NCI-H1092 treated with DMSO at 0.1 percent for 48 hours (cell line): ENCODE results near the gene EIF2S3.
"Not testable (repeated sequence)": the region's sequence is repeated elsewhere in the genome, so short reads cannot be mapped to it uniquely, and the experiment has no call there.

Experiments
- DNase-seq: peaks from one replicate; lab custom pipeline; 2025; lab: John Stamatoyannopoulos, UW

The EIF2S3 gene

DNA sequence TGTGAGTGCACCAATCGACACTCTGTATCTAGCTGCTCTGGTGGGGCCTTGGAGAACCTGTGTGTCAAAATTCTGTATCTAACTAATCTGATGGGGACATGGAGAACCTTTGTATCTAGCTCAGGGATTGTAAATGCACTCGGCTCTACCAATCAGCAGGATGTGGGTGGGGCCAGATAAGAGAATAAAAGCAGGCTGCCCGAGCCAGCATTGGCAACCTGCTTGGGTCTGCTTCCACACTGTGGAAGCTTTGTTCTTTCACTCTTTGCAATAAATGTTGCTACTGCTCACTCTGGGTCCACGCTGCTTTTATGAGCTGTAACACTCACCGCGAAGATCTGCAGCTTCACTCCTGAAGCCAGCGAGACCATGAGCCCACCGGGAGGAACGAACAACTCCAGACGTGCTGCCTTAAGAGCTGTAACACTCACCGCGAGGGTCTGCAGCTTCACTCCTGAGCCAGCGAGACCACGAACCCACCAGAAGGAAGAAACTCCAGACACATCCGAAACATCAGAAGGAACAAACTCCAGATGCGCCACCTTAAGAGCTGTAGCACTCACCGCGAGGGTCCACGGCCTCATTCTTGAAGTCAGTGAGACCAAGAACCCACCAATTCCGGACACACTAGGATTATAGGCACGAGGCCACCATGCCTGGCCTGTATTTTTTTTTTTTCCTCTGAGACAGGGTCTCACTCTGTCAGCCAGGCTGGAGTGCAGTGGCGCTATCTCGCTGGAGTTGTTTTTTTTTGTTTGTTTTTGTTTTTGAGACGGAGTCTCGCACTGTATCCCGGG lies 4.0 kb upstream of the EIF2S3 start:
- DNase-seq = not testable (repeated sequence)

DNA sequence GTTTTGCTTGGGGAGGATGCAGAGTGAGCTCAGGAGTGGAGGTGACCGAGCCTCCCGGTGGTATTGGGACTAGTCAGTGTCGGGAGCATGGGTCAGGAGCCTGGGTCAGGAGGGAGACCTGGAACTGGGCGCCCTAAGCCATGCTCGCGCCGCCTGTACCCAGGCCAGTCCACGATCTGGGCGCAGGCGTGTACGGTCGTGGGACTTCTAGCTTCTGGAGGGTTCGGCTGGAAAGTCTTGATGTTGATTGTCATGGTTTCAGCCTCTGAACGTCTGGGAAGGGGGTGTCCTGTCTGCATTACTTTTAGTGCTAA lies 244 bp downstream of the EIF2S3 start:
- no peak for DNase-seq

DNA sequence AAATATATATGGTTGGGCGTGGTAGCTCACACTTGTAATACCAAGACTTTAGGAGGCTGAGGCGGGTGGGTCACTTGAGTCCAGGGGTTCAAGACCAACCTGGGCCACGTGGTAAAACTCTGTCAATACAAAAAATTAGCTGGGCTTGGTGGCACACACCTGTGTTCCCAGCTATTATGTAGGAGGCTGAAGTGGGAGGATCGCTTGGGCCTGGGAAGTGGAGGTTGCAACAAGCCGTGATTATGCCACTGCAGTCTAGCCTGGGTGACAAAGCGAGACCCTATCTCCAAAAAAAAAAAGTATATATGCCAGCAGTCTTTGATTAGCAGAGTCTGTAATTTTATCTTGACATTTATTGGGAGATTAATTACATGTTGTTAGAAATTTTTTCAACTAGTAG lies 8.7 kb downstream of the EIF2S3 start:
- DNase-seq = no peak

DNA sequence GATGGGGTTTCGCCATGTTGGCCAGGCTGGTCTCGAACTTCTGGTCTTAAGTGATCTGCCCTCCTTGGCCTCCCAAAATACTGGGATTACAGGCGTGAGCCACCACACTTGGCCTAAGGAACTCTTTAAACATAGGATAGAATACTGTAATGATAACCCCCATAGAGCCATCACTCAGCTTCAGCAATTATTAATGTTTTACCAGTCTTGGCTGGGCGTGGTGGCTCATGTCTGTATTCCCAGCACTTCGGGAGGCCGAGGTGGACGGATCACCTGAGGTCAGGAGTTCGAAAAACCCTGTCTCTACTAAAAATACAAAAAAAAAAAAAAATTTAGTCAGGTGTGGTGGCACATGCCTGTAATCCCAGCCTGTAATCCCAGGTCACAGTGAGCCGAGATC lies 15.1 kb downstream of the EIF2S3 start:
- DNase-seq = no peak

DNA sequence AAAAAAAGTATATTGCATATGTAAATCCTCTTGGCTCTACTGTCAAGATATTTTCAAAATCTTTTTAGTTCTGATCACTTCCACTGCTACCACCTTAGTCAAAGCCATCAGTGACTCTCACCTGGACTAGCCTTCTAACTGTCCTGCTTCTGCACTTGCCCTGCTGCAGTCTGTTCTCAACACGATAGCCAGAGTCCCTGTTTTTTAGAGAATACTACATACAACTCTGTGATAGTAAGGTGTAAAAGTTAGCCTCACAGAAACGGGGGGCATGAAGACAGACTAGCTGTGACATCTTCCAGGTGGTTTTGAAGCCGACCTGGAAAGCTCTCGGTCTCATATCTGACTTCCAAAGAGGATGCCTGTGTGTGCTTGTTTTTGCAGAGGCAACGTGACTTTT lies 24.7 kb downstream of the EIF2S3 start:
- DNase-seq = no peak

DNA sequence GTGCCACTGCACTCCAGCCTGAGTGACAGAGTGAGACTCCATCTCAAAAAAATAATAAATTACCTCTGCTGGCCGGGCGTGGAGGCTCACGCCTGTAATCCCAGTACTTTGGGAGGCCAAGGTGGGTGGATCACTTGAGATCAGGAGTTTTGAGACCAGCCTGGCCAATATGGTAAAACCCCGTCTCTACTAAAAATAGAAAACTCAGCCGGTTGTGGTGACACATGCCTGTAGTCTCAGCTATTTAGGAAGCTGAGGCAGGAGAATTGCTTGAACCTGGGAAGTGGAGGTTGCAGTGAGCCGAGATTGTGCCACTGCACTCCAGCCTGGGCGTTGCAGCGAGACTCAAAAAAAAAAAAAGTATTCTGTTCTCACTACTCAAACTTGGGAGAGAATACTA lies 25.5 kb downstream of the EIF2S3 start:
- DNase-seq = not testable (repeated sequence)

DNA sequence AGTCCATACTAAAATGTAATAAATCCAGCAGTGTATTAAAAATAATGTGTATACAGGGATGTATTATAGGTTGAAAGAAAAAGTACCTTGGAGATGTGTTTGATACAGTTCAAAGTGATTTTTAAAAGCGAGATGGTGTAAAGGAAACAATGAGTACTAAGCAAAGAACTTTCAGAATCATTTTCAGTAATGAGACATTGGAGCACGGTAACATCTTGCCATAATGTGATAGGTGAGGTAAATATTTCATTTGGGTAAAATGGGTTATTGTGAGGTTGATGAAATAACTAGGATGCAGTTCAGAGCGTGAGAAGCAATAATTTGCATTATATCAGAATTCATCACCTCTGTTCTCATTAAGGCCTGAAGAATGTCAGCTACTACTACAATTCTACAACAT lies 25.9 kb downstream of the EIF2S3 start:
- no peak for DNase-seq

DNA sequence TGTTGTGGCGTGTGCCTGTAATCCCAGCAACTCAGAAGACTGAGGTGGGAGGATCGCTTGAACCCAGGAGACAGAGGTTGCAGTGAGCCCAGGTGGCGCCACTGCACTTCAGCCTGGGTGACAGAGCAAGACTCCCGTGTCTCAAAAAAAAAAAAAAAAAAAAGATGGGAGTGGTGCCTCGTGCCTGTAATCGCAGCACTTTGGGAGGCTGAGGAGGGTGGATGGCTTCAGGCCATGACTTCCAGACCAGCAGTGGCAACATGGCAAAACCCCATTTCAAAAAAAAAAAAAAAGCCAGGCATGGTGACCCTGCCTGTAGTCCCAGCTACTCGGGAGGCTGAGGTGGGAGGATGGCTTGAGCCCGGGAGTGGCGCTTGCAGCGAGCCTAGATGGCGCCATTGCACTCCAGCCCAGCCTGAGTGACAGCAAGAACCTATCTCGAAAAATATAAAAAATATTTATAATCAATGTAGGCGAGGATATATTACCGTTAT lies 27.0 kb downstream of the EIF2S3 start:
- peak; percentile 60 for DNase-seq

DNA sequence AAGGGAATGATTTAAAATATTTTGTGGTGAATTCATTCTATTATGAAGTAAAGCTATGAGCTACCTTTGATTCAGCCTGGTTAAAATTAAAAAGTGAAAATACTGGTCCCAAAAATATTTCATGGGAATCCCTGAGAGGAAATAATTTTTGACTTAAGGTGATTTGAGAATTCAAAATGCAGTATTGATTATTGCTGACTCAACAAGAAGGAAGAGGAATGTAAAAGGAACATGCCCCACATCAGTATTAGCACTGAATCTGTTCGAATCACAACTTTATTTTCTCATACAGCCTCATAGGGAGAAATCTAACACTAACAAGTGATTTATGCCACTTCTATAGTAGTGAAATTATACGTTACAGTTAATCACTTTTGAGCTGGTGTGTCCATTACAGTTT lies 27.7 kb downstream of the EIF2S3 start:
- DNase-seq = no peak

DNA sequence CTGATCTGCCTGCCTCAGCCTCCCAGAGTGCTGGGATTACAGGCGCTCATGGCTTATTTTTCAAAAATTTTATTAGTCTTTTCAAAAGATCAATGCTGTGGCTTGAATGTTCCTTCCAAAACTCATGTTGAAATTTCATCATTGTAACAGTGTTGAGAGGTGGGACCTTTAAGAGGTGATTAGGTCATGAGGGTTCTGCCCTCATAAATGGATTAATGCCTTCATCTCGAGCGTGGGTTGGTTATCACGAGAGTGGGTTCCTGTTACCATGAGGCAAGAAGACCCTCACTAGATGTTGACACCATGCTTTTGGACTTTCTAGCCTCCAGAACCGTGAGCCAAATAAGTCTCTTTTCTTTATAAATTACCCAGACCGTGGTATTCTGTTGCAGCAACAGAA lies 30.3 kb downstream of the EIF2S3 start:
- DNase-seq = no peak

DNA sequence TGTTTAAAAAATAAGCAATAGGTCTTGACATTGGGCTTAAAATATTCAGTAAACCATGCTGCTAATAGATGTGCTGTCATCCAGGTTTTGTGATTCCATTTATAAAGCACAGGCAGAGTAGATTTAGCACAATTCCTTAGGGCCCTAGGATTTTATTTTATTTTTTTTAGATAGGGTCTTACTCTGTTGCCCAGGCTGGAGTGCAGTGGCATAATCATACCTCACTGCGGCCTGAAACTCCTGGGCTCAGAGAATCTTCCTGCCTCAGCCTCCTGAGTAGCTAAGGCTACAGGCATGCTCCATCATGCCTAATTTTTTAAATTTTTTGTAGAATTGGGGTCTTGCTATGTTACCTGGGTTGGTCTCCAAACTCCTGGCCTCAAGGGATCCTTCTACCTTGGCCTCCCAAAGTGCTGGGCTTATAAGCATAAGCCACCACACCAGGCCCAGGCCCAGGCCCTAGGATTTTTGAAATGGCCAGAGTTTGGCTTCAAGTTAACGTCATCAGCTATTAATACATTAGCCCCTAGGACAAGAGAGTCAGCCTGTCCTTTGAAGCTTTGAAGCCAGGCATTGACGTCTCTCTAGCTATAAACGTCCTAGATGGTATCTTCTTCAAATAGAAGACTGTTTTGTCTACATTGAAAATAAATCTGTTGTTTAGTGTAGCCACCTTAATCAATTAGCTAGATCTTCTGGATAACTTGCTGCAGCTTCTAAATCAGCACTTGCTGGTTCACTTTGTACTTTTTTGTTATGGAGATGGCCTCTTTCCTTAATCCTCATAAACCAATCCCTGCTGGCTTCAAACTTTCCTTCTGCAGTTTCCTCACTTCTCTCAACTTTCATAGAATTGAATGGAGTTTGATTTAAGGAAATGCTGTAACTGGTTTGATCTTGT lies 35.8 kb downstream of the EIF2S3 start:
- no peak for DNase-seq

DNA sequence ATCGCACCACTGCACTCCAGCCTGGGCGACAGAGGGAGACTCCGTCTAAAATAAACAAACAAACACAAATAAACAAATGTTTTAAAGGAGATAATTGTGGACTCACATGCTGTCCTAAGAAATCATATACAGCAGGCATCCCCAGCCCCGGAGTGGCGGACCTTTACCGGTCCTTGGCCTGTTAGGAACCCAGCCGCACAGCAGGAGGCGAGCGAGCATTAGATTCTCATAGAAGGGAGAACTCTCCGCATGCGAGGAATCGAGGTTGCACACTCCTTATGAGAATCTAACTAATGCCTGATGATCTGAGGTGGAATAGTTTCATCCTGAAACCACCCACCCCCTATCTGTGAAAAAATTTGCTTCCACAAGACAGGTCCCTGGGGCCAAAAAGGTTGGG lies 39.0 kb downstream of the EIF2S3 start:
- no peak for DNase-seq

DNA sequence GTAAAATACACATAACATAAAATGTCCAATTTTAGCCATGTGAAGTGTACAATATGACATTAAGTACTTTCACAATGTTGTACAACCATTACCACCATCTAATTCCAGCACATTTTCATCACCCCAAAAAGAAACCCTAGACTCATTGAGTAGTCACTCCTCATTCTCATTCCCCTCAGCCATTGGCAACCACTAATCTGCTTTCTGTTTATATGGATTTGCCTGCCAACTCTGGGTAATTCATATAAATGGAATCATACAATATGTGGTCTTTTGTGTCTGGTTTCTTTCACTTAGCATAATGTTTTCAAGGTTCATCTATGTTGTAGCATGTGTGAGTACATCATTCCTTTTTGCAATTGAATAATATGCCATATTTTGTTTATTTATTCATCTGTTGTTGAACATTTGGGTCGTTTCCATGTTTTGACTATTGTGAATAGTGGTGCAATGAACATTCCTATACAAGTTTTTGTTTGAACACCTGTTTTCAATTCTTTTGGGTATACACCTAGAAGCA lies 43.0 kb downstream of the EIF2S3 start:
- no peak for DNase-seq

DNA sequence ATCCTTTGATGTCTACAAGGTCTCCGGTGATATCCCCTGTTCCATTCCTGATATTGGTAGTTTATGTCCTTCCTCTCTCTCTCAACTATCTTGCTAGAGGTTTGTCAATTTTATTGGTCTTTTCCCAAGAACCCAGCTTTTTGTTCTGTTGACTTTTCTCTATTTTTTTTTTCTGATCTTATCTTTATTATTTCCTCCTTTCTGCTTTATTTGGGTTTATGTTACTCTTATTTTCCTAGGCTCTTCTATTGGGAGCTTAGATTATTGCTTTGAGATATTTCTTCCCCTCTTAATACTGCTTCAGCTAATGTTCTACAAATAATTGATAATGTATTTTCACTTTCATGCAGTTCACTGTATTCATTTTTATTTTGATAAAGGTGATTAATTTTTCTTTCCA lies 44.2 kb downstream of the EIF2S3 start:
- DNase-seq = no peak

DNA sequence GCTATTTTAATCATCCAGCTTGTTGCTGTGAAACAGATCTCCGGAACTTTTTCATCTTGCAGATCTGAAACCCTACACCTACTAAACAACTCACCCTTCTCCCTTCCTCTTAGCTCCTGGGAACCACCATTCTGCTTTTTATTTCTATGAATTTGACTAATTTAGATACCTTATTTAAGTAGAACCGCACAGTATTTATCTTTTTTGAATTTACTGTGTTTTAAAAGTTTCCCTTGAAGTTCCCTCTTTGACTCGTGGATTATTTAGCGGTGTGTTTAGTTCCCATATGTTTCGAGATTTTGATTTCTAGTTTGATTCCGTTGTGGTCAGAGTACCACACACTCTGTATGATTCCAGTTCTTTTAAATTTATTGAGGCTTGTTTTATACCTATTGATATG lies 44.6 kb downstream of the EIF2S3 start:
- no peak for DNase-seq

DNA sequence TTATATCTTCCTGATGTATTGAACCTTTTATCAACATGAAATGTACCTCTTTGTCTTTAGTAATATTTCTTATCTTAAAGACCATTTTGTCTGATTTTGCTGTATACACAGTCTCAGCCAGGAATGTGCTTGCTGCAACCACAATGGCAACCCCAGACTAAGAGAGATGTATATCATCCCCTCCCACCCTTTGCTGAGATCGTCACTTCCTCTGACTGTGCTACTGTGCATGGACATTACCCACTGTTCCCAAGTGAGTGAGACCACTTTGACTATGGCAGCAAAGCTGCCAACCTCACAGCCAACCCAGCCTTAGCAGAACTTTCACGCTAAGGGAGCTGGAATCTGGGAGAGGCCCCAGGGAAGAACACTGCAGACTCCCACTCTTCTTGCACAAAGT lies 46.0 kb downstream of the EIF2S3 start:
- DNase-seq = no peak

DNA sequence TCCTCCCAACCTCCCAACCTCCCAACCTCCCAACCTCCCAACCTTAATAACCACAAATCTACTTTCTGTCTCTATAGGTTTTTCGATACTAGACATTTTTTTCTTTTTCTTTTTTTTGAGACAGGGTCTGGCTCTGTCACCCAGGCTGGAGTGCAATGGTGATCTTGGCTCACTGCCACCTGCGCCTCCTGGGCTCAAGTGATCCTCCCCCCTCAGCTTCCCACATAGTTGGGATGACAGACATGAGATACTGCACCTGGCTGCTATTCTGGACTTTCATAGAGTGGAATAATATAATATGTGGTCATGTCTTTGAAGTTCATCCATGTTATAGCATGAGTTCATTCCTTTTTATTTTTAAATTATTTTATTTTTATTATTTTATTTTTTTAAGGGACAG lies 55.3 kb downstream of the EIF2S3 start:
- DNase-seq = peak; percentile 13

DNA sequence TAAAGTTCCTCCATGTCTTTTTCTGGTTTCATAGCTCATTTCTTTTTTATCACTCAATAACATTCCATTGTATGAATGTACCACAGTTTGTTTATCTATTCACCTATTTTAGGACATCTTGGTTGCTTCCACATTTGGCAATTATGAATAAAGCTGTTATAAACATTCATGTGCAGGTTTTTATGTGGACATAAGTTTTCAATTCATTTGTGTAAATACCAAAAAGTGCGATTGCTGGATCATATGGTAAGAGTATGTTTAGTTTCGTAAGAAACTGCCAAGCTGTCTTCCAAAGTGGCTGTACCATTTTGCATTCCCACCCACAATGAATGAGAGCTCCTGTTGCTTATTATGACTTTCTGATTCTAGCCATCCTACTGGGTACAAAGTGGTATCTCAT lies 58.4 kb downstream of the EIF2S3 start:
- DNase-seq = no peak

DNA sequence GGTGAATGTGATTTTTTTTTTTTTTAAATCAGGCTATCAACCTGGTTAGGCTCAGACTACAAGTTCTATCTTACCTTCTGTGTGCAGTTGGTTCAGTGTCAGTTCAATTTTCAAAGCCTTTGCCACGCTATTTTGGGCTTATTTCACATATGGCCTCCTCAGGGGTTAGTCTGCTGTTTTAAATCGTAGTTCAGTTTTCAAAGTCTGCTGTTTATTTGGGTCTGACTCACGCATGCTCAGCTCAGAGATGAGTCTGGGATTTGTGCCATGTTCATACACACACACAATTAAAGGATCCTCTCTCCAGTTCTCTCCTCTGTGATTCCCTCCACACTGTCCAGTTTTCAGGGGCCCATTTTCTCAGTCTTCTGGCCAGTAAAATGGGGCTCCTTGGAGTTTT lies 62.5 kb downstream of the EIF2S3 start:
- peak; percentile 13 for DNase-seq

DNA sequence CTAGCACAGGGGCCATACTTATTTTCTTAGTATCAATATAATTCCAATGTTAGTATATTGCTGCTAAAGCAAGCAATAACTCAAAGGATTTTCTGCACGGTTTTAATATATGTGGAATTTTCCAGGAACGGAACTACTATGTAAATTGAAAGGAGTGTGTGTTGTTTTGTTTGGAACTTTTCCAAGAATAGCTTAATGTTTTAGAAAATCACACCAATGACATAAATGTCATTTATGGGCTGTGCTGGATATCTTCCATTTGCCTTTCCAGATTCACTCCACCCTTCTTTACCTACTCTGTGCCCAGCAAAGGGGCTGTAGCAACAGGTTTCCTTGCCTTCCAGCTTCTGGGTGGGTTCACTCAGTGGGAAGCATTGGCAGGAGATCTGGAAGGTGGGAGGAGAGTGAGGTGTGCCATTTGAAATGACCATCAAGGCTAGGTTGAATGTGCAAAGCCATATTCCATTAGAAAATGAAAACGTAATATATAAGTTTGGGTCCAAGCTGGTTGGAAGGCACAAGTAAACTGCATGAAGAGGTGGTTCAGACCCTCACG lies 69.6 kb downstream of the EIF2S3 start:
- DNase-seq = no peak

DNA sequence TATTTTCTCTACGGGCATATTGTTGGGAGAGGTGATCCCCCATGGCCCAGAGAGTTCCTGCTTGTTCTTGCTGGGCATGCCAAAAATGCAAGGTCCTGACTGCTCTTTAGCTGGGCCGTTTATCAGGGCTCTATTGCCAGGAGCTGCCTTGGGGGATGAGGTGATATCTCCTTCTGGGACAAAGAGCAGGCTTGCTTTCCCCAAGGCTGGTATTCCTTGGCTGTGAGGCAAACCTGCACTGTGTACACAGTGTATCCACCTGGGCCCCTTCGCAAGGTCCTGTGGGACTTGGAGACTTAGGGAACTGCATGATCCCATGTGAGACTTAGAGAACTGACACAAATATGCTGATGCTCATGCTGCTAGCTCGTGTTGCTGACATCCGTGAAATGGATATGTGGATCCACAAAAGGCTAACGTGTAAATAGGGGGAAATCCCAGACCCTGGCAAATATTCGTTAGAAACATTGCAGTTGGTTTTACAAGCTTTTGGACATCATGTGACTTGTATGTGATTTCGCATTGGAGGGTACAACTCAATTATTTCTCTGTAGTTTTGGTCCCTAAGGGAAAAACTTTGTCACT lies 70.4 kb downstream of the EIF2S3 start:
- no peak for DNase-seq
